HepG2 (cell line): ENCODE data around the gene ITPRIP. TPM values are rescaled to one million over a fixed set of nuclear protein-coding genes. Genes with fewer than 3 reads are reported as not detected.

Experiments used
- DMAP1 ChIP-seq: IDR thresholded peaks from 2 replicates; pipeline ENCODE4 v1.6.1; 2016
- DNMT1 ChIP-seq: sonication (generic); formaldehyde crosslinking; IDR thresholded peaks from 2 replicates; pipeline ENCODE4 v1.5.1; 2020; ENCODE audit warnings: mild to moderate bottlenecking, missing genetic modification reagents
- FOXP4 ChIP-seq: sonication (generic); formaldehyde crosslinking; IDR thresholded peaks from 2 replicates; pipeline ENCODE4 v1.4.0; 2020; ENCODE audit warnings: missing genetic modification reagents
- GMEB2 ChIP-seq: IDR thresholded peaks from 2 replicates; pipeline ENCODE4 v1.6.1; 2016; ENCODE audit warnings: missing biosample characterization, missing genetic modification reagents, low read depth
- HINFP ChIP-seq: sonication (generic); formaldehyde crosslinking; IDR thresholded peaks from 2 replicates; pipeline ENCODE4 v1.4.0; 2020; ENCODE audit warnings: low read depth, mild to moderate bottlenecking, missing genetic modification reagents
- HOXA5 ChIP-seq: sonication (generic); formaldehyde crosslinking; IDR thresholded peaks from 2 replicates; pipeline ENCODE4 v1.4.0; 2020; ENCODE audit warnings: missing genetic modification reagents
- MED1 ChIP-seq: sonication (generic); formaldehyde crosslinking; IDR thresholded peaks from 2 replicates; pipeline ENCODE4 v1.4.0; 2020; ENCODE audit warnings: missing genetic modification reagents
- PPARG ChIP-seq: conservative IDR thresholded peaks from 2 replicates; pipeline ENCODE4 v1.6.1; 2016; ENCODE audit warnings: missing biosample characterization, missing genetic modification reagents
- SOX6 ChIP-seq, 2 experiments: fragments of 450-650 bp in 1 of 2; sonication (generic) in 1 of 2; formaldehyde crosslinking in 1 of 2; IDR thresholded peaks; 2 replicates each; pipeline versions ENCODE4 v1.4.0 to v1.6.1; 2017 to 2020; ENCODE audit warnings: antibody characterized with exemption in 1 of 2, mild to moderate bottlenecking in 1 of 2, missing genetic modification reagents in 1 of 2
- TAF1 ChIP-seq: sonication (generic); formaldehyde crosslinking; IDR thresholded peaks from 2 replicates; pipeline ENCODE4 v1.4.0; 2020; ENCODE audit warnings: missing genetic modification reagents
- TOE1 ChIP-seq: sonication (generic); formaldehyde crosslinking; IDR thresholded peaks from 2 replicates; pipeline ENCODE4 v1.4.0; 2020; ENCODE audit warnings: mild to moderate bottlenecking, missing genetic modification reagents
- ZBED4 ChIP-seq: sonication (generic); formaldehyde crosslinking; IDR thresholded peaks from 2 replicates; pipeline ENCODE4 v1.4.0; 2020; ENCODE audit warnings: missing genetic modification reagents, borderline replicate concordance
- ZBTB1 ChIP-seq: sonication (generic); formaldehyde crosslinking; IDR thresholded peaks from 2 replicates; pipeline ENCODE4 v1.4.0; 2020; ENCODE audit warnings: missing genetic modification reagents, borderline replicate concordance
- ZBTB7A ChIP-seq: sonication (generic); formaldehyde crosslinking; IDR thresholded peaks from 2 replicates; pipeline ENCODE4 v1.8.0; 2022; ENCODE audit warnings: mild to moderate bottlenecking, missing genetic modification reagents
- ZMYM4 ChIP-seq: sonication (generic); formaldehyde crosslinking; IDR thresholded peaks from 2 replicates; pipeline ENCODE4 v1.8.1; 2023; ENCODE audit warnings: mild to moderate bottlenecking, missing genetic modification reagents
- ZNF263 ChIP-seq: sonication (generic); formaldehyde crosslinking; IDR thresholded peaks from 2 replicates; pipeline ENCODE4 v1.4.0; 2020; ENCODE audit warnings: missing genetic modification reagents
- ZNF30 ChIP-seq: sonication (generic); formaldehyde crosslinking; IDR thresholded peaks from 2 replicates; pipeline ENCODE4 v1.5.0; 2020; ENCODE audit warnings: mild to moderate bottlenecking, missing genetic modification reagents
- ZNF770 ChIP-seq: sonication (generic); formaldehyde crosslinking; IDR thresholded peaks from 2 replicates; pipeline ENCODE4 v1.5.0; 2020; ENCODE audit warnings: mild to moderate bottlenecking, missing genetic modification reagents
- ZNF878 ChIP-seq: sonication (generic); formaldehyde crosslinking; IDR thresholded peaks from 2 replicates; pipeline ENCODE4 v1.8.1; 2023; ENCODE audit warnings: mild to moderate bottlenecking, missing genetic modification reagents, moderate library complexity
- polyA plus RNA-seq, 8 experiments: library from polyadenylated mRNA; depleted of rRNA in 3 of 8; stranded (reverse) in 7 of 8; unstranded in 1 of 8; fragments of >200 nt; fragmentation: Illumina TruSeq in 4 of 8; extraction: Trizol in 4 of 8; gene quantifications; 2 replicates each; pipeline versions ENCODE4 v1.2.1 to v1.2.3, GENCODE V29; 2011 to 2016; ENCODE audit warnings: low read depth in 4 of 8, missing spikeins in 1 of 8, mixed read lengths in 1 of 8; ENCODE audit not compliant: insufficient read depth in 1 of 8
- total RNA-seq, 5 experiments: library from RNA; depleted of rRNA; stranded (reverse); fragments of >200 nt; fragmentation: Illumina TruSeq; extraction: Trizol; gene quantifications; 2 replicates each; pipeline ENCODE4 v1.2.3, GENCODE V29; 2016; ENCODE audit warnings: low read depth in 1 of 5

The ITPRIP gene
- total and polyA plus RNA-seq, 2 of the 13 experiments (the other 11 are each of a cell fraction or from before 2014, with no cell fraction given), result 1.00 to 2.8 TPM

GRCh38 chr10:104279550-104280259 lies 58.6 kb downstream of the ITPRIP start (continued):
- TF ChIP-seq FOXP4 (CRISPR knock-in tag), result peak; percentile 48; the same call in 1 of the 2 replicates
- no peak for TF ChIP-seq HINFP (CRISPR knock-in tag)
- TF ChIP-seq DNMT1 (CRISPR knock-in tag), result no peak
- no peak for TF ChIP-seq ZBED4
- TF ChIP-seq DMAP1 (CRISPR knock-in tag), result no peak
- TF ChIP-seq ZNF878 (CRISPR knock-in tag), result no peak
- no peak for TF ChIP-seq TOE1 (CRISPR knock-in tag)
- no peak for TF ChIP-seq ZBTB1 (CRISPR knock-in tag)
- TF ChIP-seq PPARG, result 0 out of 2 replicates have a peak, but pooled peaks have one; percentile 24
- no peak for TF ChIP-seq TAF1 (CRISPR knock-in tag)
- TF ChIP-seq ZNF770 (CRISPR knock-in tag), result peak; percentile 93
- TF ChIP-seq HOXA5 (CRISPR knock-in tag), result no peak
- no peak for TF ChIP-seq ZNF30 (CRISPR knock-in tag)
- no peak for TF ChIP-seq GMEB2 (CRISPR knock-in tag)
- TF ChIP-seq ZMYM4, result no peak
- no peak for TF ChIP-seq ZBTB7A (CRISPR knock-in tag)
- TF ChIP-seq MED1 (CRISPR knock-in tag), result peak; percentile 79
- no peak for TF ChIP-seq SOX6 (IDR thresholded peaks at IDR 0.05)
- TF ChIP-seq SOX6 (CRISPR knock-in tag; IDR thresholded peaks at IDR 0.05), result 0 out of 2 replicates have a peak, but pooled peaks have one; percentile 18
- TF ChIP-seq ZNF263 (CRISPR knock-in tag), result peak; percentile 43; the same call in 1 of the 2 replicates
